GM12878 (cell line): ENCODE data around the gene MORC3. TPM values are rescaled to one million over a fixed set of nuclear protein-coding genes. Genes with fewer than 3 reads are reported as not detected.
A peak's percentile ranks its signal among the peaks of the same experiment; 100 is the strongest.

Source experiments
- ATAC-seq: fragments of 200-7000 bp; cut with Tn5 transposase; 3 replicates; pipeline ENCODE4 v1.9.1; 2020; ENCODE audit warnings: mild to moderate bottlenecking, moderate library complexity
- BruUV-seq: library from RNA; stranded (reverse); fragments of 400-500 nt; replicated peaks from 2 replicates; lab custom pipeline; 2021; lab: Mats Ljungman, UMichigan
- CTCF ChIA-PET: fragments of 300-600 bp; sonication (Branson Sonifier 250); formaldehyde crosslinking; extraction: SDS; loops from one replicate; lab custom pipeline; 2021; ENCODE audit warnings: inconsistent platforms; lab: Yijun Ruan, JAX
- POLR2A ChIA-PET: fragments of 350-600 bp; formaldehyde crosslinking; extraction: SDS; loops from one replicate; lab custom pipeline; 2021; ENCODE audit warnings: inconsistent platforms; lab: Charles Lee
- RAD21 ChIA-PET: fragments of 300-600 bp; sonication (Branson Sonifier 250); formaldehyde crosslinking; loops from one replicate; lab custom pipeline; 2023; ENCODE audit warnings: antibody characterized with exemption; ENCODE audit not compliant: unreplicated experiment; lab: Charles Lee
- SMC1A ChIA-PET: fragments of 300-600 bp; sonication (Branson Sonifier 250); formaldehyde crosslinking; loops from one replicate; lab custom pipeline; 2023; ENCODE audit not compliant: unreplicated experiment, uncharacterized antibody; lab: Charles Lee
- DNase-seq: peaks from one replicate; pipeline ENCODE4 v3.0.0-alpha.2; 2011; ENCODE audit warnings: low read depth, low spot score
- FAIRE-seq: peaks from 3 replicates; lab custom pipeline; 2011; peaks lifted over from hg19 to GRCh38; lab: Jason Lieb, UNC
- H2AFZ ChIP-seq: 2 replicates; pipeline ENCODE4 v1.6.0; 2011; ENCODE audit warnings: low read depth, low read length, control low read depth; ENCODE audit not compliant: control insufficient read depth
- H3K27ac ChIP-seq: 2 replicates; pipeline ENCODE4 v1.5.1; 2011; ENCODE audit warnings: control low read depth; ENCODE audit not compliant: control insufficient read depth, insufficient read depth
- H3K27me3 ChIP-seq, 2 experiments: replicated peaks in 1 of 2; 2 replicates each; pipeline versions ENCODE4 v1.6.0 to v1.6.1; 2011; ENCODE audit warnings: low read length in 1 of 2; ENCODE audit not compliant: control insufficient read depth in 2 of 2, insufficient read depth in 2 of 2
- H3K36me3 ChIP-seq, 2 experiments: 2 replicates each; pipeline ENCODE4 v1.5.1; 2011; ENCODE audit warnings: low read length in 1 of 2; ENCODE audit not compliant: control insufficient read depth in 2 of 2, insufficient read depth in 2 of 2
- H3K4me1 ChIP-seq: 2 replicates; pipeline ENCODE4 v1.6.1; 2011; ENCODE audit warnings: mild to moderate bottlenecking, low read length, moderate library complexity, mixed read lengths; ENCODE audit not compliant: control insufficient read depth, insufficient read depth
- H3K4me2 ChIP-seq: 2 replicates; pipeline ENCODE4 v1.6.0; 2011; ENCODE audit warnings: control low read depth; ENCODE audit not compliant: control insufficient read depth, insufficient read depth
- H3K4me3 ChIP-seq: fragments of 200-600 bp; sonication (generic); 2 replicates; pipeline ENCODE4 v1.5.1; 2016
- H3K79me2 ChIP-seq: 2 replicates; pipeline ENCODE4 v1.6.0; 2011; ENCODE audit warnings: low read length; ENCODE audit not compliant: control insufficient read depth, insufficient read depth
- H3K9ac ChIP-seq: 2 replicates; pipeline ENCODE4 v1.8.0; 2011; ENCODE audit warnings: low read length, control low read depth, mixed read lengths; ENCODE audit not compliant: control insufficient read depth, insufficient read depth
- H3K9me3 ChIP-seq: replicated peaks from 3 replicates; pipeline ENCODE4 v1.5.1; 2011; ENCODE audit warnings: mild to moderate bottlenecking, low read length; ENCODE audit not compliant: control insufficient read depth, insufficient read depth
- H4K20me1 ChIP-seq: 2 replicates; pipeline ENCODE4 v1.6.0; 2011; ENCODE audit not compliant: control insufficient read depth, insufficient read depth
- CBX3 ChIP-seq: fragments of 200-600 bp; sonication (generic); IDR thresholded peaks from 2 replicates; pipeline ENCODE4 v1.6.1; 2016; ENCODE audit warnings: low read depth, borderline replicate concordance
- HDAC6 ChIP-seq: fragments of 200-600 bp; sonication (generic); IDR thresholded peaks from one replicate; pipeline ENCODE4 v1.8.0; 2017; ENCODE audit warnings: antibody characterized with exemption; ENCODE audit not compliant: unreplicated experiment
- JUND ChIP-seq: IDR thresholded peaks from 2 replicates; pipeline ENCODE4 v1.6.1; 2012; ENCODE audit warnings: low read depth, mild to moderate bottlenecking, low read length, improper control_type of control experiment, moderate library complexity
- KLF5 ChIP-seq: fragments of 450-650 bp; IDR thresholded peaks from 2 replicates; pipeline ENCODE4 v1.6.1; 2014; ENCODE audit warnings: mild to moderate bottlenecking; ENCODE audit not compliant: partially characterized antibody
- LARP7 ChIP-seq: fragments of 450-650 bp; IDR thresholded peaks from 2 replicates; pipeline ENCODE4 v1.6.1; 2017; ENCODE audit warnings: mild to moderate bottlenecking
- NRF1 ChIP-seq: conservative IDR thresholded peaks from 2 replicates; pipeline ENCODE4 v1.6.1; 2011; ENCODE audit warnings: mild to moderate bottlenecking, low read depth, low read length, improper control_type of control experiment
- POLR2A ChIP-seq: IDR thresholded peaks from 2 replicates; pipeline ENCODE4 v1.6.1; 2011; ENCODE audit warnings: low read depth, mild to moderate bottlenecking, low read length
- STAT1 ChIP-seq: fragments of 450-650 bp; conservative IDR thresholded peaks from 2 replicates; pipeline ENCODE4 v1.6.1; 2014; ENCODE audit warnings: antibody characterized with exemption, mild to moderate bottlenecking
- SUZ12 ChIP-seq: fragments of 200-600 bp; sonication (generic); IDR thresholded peaks from one replicate; pipeline ENCODE4 v1.6.1; 2018; ENCODE audit warnings: antibody characterized with exemption, mild to moderate bottlenecking; ENCODE audit not compliant: unreplicated experiment
- TCF7 ChIP-seq: IDR thresholded peaks from 2 replicates; pipeline ENCODE4 v1.6.1; 2014; ENCODE audit warnings: antibody characterized with exemption, borderline replicate concordance
- WRNIP1 ChIP-seq: IDR thresholded peaks from 2 replicates; pipeline ENCODE4 v1.6.1; 2011; ENCODE audit warnings: low read depth, low read length, improper control_type of control experiment, borderline replicate concordance
- ZBTB40 ChIP-seq: fragments of 450-650 bp; IDR thresholded peaks from 2 replicates; pipeline ENCODE4 v1.6.1; 2016; ENCODE audit warnings: mild to moderate bottlenecking, moderate library complexity, borderline replicate concordance
- ZNF24 ChIP-seq: fragments of 450-650 bp; IDR thresholded peaks from 2 replicates; pipeline ENCODE4 v1.6.1; 2017; ENCODE audit warnings: antibody characterized with exemption, mild to moderate bottlenecking
- ZNF687 ChIP-seq: fragments of 450-650 bp; IDR thresholded peaks from 2 replicates; pipeline ENCODE4 v1.6.1; 2017; ENCODE audit warnings: mild to moderate bottlenecking, moderate library complexity
- ZSCAN29 ChIP-seq: fragments of 450-650 bp; IDR thresholded peaks from 2 replicates; pipeline ENCODE4 v1.6.1; 2017; ENCODE audit warnings: mild to moderate bottlenecking, moderate library complexity
- WGBS: methylation state at CpG from one replicate; pipeline ENCODE4 v1.1.6; 2016; ENCODE audit warnings: low lambda C conversion rate; ENCODE audit not compliant: insufficient replicate concordance, insufficient coverage; ENCODE audit errors: missing lambda C conversion rate; 5-methylcytosine and 5-hydroxymethylcytosine counted together
- in situ Hi-C: fragments of 300-500 bp; cut with MboI; formaldehyde crosslinking; loops from 9 replicates; pipeline ENCODE4 v1.14.3; 2018; ENCODE audit warnings: mixed read lengths
- intact Hi-C: fragments of 100-400 bp; cut with micrococcal nuclease; formaldehyde crosslinking; loops from one replicate; pipeline ENCODE4 v1.14.2; 2022; ENCODE audit not compliant: unreplicated experiment
- polyA plus RNA-seq, 11 experiments: library from polyadenylated mRNA; depleted of rRNA in 4 of 11; unstranded in 6 of 11; stranded (reverse) in 5 of 11; fragments of >200 nt; fragmentation: Nextera tagmentation in 4 of 11; fragmentation: Illumina TruSeq in 1 of 11; extraction: Ambion mirVana in 4 of 11; extraction: Trizol in 1 of 11; gene quantifications; 1 replicate in 1 of 11; 2 replicates in 10 of 11; pipeline versions ENCODE4 v1.2.1 to v1.2.3, GENCODE V29; 2011 to 2016; ENCODE audit warnings: inconsistent platforms in 2 of 11, missing spikeins in 2 of 11, low read depth in 1 of 11
- total RNA-seq, 4 experiments: library from RNA; depleted of rRNA in 3 of 4; stranded (reverse); fragments of >200 nt in 3 of 4; fragmentation: Illumina TruSeq in 1 of 4; extraction: Trizol in 1 of 4; gene quantifications; 2 replicates each; pipeline versions ENCODE4 v1.2.1 to v1.2.3, GENCODE V29; 2013 to 2021

The MORC3 gene
- total and polyA plus RNA-seq, 10 of the 15 experiments (the other 5 are each of a cell fraction or from before 2014, with no cell fraction given), result 5.5 to 29.9 (median 16.3) TPM

- BruUV-seq, result no TSS peak
- Histone ChIP-seq H4K20me1 (no peaks in the 10 kb centered on the region), H3K79me2 (peaks cover 50% of the 10 kb centered on the region), H3K27ac (peak overlapping the region; percentile 81), H2AFZ (peak overlapping the region; percentile 35), H3K9me3 (no peaks in the 10 kb centered on the region; the same call in 2 of the 3 replicates), H3K4me3 (peak overlapping the region; percentile 81), H3K4me2 (peak overlapping the region; percentile 74), H3K27me3 (no peaks in the 10 kb centered on the region; a peak in 1 of 4 replicates), H3K4me1 (peaks cover 9% of the 10 kb centered on the region), H3K36me3 (peaks cover 0 to 5% of the 10 kb centered on the region in 2 experiments; a peak in 1 of 4 replicates), H3K9ac (peak overlapping the region; percentile 77)
- intact Hi-C loops (loop anchor here (2.0 to 5.0 kb wide), 3 partner anchors 32 to 83 kb away; no protein-coding TSS in a partner anchor), in situ Hi-C loops (no loop called here)
- DNase-seq, result peak; percentile 17
- peak; percentile 74 for ATAC-seq
- CTCF ChIA-PET, result interaction anchor here (0.6 to 5.0 kb wide), 16 partner anchors 9 to 1082 kb away, joined by 3 to 27 read pairs (median 4); no protein-coding TSS in a partner anchor
- POLR2A ChIA-PET, result interaction anchor here (0.6 to 5.1 kb wide), 19 partner anchors 9 to 195 kb away, joined by 3 to 56 read pairs (median 4); no protein-coding TSS in a partner anchor
- FAIRE-seq, result no peak
- 2% methylated on average over 47 of the region's 62 CpGs for WGBS
- RAD21 ChIA-PET, result interaction anchor here (0.6 to 6.4 kb wide), 25 partner anchors 9 to 192 kb away, joined by 3 to 80 read pairs (median 4); no protein-coding TSS in a partner anchor
- SMC1A ChIA-PET, result interaction anchor here (0.8 to 4.6 kb wide), 24 partner anchors 10 to 170 kb away, joined by 3 to 50 read pairs (median 5); no protein-coding TSS in a partner anchor
- no peak for TF ChIP-seq ZNF24
- TF ChIP-seq HDAC6, result no peak
- TF ChIP-seq CBX3, result no peak
- no peak for TF ChIP-seq SUZ12
- TF ChIP-seq LARP7, result no peak
- TF ChIP-seq STAT1, result no peak
- TF ChIP-seq TCF7, result no peak
- peak; percentile 85 for TF ChIP-seq POLR2A
- TF ChIP-seq WRNIP1, result no peak
- no peak for TF ChIP-seq ZBTB40
- peak; percentile 48 for TF ChIP-seq KLF5
- TF ChIP-seq ZSCAN29, result no peak
- TF ChIP-seq NRF1, result no peak
- 0 out of 2 replicates have a peak, but pooled peaks have one; percentile 30 for TF ChIP-seq ZNF687
- TF ChIP-seq JUND, result no peak
These were observed 676 bp downstream of the MORC3 start for GRCh38 chr21:36320421-36321324.
